ENCODE data around the gene TMEM81.
A peak's percentile ranks its signal among the peaks of the same experiment; 100 is the strongest.

The TMEM81 gene

GRCh38 chr1:205072881-205073280, 11.4 kb downstream of the TMEM81 start:
- TF ChIP-seq, protein P1, sequence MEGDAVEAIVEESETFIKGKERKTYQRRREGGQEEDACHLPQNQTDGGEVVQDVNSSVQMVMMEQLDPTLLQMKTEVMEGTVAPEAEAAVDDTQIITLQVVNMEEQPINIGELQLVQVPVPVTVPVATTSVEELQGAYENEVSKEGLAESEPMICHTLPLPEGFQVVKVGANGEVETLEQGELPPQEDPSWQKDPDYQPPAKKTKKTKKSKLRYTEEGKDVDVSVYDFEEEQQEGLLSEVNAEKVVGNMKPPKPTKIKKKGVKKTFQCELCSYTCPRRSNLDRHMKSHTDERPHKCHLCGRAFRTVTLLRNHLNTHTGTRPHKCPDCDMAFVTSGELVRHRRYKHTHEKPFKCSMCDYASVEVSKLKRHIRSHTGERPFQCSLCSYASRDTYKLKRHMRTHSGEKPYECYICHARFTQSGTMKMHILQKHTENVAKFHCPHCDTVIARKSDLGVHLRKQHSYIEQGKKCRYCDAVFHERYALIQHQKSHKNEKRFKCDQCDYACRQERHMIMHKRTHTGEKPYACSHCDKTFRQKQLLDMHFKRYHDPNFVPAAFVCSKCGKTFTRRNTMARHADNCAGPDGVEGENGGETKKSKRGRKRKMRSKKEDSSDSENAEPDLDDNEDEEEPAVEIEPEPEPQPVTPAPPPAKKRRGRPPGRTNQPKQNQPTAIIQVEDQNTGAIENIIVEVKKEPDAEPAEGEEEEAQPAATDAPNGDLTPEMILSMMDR (IDR thresholded peaks at IDR 0.05; ENCODE audit: low read length, missing control alignments) = no peak
- no peak overlapping the region for H3K4me3 ChIP-seq (replicated peaks; ENCODE audit: low read depth, low read length)
- no peak for DNase-seq (ENCODE audit: low read depth)

DNA sequence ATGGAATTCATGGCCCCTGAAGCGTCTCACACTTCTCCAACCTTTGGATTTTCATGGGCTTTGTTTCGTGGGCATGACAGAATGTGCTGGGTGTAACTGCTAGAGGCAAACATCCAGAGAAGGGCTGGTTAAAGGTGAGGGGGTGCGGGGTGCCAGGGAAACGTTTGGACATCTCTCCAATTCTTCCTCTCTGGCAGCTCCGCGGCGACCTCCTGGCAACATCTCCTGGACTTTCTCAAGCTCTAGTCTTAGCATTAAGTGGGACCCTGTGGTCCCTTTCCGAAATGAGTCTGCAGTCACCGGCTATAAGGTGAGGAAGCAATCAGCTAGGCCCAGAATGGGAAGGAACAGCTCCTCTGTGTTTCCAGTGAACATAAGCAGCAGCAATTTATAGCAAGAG, 12.0 kb downstream of the TMEM81 start:
- TF ChIP-seq, protein P1 (IDR thresholded peaks at IDR 0.05; ENCODE audit: low read length, missing control alignments) = no peak
- DNase-seq (ENCODE audit: low read depth) = no peak
- H3K4me3 ChIP-seq (replicated peaks; ENCODE audit: low read depth, low read length) = no peak overlapping the region

GRCh38 chr1:205071801-205072200, 12.5 kb downstream of the TMEM81 start:
- TF ChIP-seq, protein P1 (IDR thresholded peaks at IDR 0.05; ENCODE audit: low read length, missing control alignments) = no peak
- H3K4me3 ChIP-seq (replicated peaks; ENCODE audit: low read depth, low read length) = no peak overlapping the region
- DNase-seq (ENCODE audit: low read depth) = no peak

- no peak overlapping the region for H3K4me3 ChIP-seq (replicated peaks; ENCODE audit: low read depth, low read length)
- TF ChIP-seq, protein P1 (IDR thresholded peaks at IDR 0.05; ENCODE audit: low read length, missing control alignments) = no peak
- no peak for DNase-seq (ENCODE audit: low read depth)
Measured at GRCh38 chr1:205071028-205071409, 13.2 kb downstream of the TMEM81 start.

DNA sequence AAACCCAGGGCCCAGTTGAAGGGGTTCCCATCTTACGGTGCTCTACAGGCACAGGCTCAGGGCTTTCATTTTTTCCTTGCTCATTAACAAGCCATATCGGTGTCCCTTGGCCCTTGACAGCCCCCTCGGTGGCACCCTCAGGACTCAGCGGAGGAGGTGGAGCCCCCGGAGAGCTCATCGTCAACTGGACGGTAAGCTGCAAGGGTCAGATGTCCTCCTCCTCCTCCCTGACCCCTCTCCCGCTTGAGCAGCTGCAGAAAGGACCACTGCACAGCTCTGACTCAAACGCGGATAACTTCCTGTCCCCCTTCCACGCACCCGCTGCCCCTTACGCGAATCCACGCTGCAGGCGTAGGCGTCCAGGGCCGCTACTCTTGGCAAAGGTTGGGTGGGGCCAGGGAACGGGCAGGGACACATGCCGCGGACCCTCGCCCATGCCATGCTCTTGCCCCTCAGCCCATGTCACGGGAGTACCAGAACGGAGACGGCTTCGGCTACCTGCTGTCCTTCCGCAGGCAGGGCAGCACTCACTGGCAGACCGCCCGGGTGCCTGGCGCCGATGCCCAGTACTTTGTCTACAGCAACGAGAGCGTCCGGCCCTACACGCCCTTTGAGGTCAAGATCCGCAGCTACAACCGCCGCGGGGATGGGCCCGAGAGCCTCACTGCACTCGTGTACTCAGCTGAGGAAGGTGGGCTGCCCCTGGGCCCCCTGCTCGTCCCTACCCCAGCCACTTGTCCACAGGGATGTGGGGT, 14.7 kb downstream of the TMEM81 start:
- no peak overlapping the region for H3K4me3 ChIP-seq (replicated peaks; ENCODE audit: low read depth, low read length)
- TF ChIP-seq, protein P1 (IDR thresholded peaks at IDR 0.05; ENCODE audit: low read length, missing control alignments) = no peak
- no peak for DNase-seq (ENCODE audit: low read depth)

GRCh38 chr1:205068457-205069040, 15.7 kb downstream of the TMEM81 start:
- H3K4me3 ChIP-seq (replicated peaks; ENCODE audit: low read depth, low read length) = no peak overlapping the region
- peak; percentile 61 for DNase-seq (ENCODE audit: low read depth)
- TF ChIP-seq, protein P1 (IDR thresholded peaks at IDR 0.05; ENCODE audit: low read length, missing control alignments) = no peak

DNA sequence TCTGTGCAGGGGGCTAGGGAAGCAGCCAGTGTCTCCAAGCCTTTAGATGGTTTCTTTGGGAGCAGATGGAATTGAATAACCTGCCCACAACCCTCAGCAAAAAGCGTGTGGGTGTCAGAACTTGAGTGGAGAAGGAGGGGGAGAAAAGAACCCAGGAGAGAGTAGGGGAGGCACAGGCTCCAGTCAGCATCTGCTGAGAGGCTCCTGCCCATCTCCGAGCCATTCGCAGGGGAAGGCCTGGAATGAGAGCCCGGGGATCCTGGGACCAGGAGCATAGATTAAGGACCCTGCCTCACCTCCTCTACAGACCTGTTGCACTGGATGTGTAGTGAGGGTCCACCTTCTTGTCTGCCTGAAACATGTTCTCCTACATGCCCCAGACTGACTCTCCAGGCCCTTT, 16.3 kb downstream of the TMEM81 start:
- H3K4me3 ChIP-seq (replicated peaks; ENCODE audit: low read depth, low read length) = no peak overlapping the region
- TF ChIP-seq, protein P1 (IDR thresholded peaks at IDR 0.05; ENCODE audit: low read length, missing control alignments) = no peak
- DNase-seq (ENCODE audit: low read depth) = no peak

Data from fibroblast of pulmonary artery (primary cell).